Erythroblast (primary cell): ENCODE measurements around the gene KL.

ENCODE experiments used
- GATA1 ChIP-seq: IDR thresholded peaks from 2 replicates; pipeline ENCODE4 v1.6.1; 2011; ENCODE audit warnings: low read depth, mild to moderate bottlenecking, control low read depth, low read length, moderate library complexity
- POLR2A ChIP-seq: IDR thresholded peaks from 2 replicates; pipeline ENCODE4 v1.6.1; 2011; ENCODE audit warnings: mild to moderate bottlenecking, low read length

DNA sequence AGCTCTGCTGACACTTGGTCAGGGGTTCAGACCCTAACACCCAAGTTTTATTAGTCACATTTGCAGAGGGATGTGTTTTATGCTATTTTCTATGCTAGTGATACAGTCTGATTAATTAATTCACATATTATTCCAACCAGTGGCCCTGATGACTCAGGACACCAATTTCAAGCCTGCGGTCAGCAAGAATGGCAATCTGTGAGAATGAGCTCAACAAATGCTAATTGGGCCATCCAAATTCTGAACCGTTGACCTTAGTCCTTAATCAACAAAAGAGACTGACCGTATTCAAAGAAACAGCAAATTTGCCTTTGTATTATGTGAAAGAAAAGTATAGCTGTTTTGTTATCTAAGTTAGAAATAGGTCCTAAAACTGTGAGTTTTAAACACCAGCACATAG, 9.6 kb upstream of the KL start:
- TF ChIP-seq POLR2A (no peak), GATA1 (no peak)
